CD4-positive, alpha-beta T cell (primary cell): Measurements from ENCODE around the gene SUN2. TPM values are rescaled to one million over a fixed set of nuclear protein-coding genes. Genes with fewer than 3 reads are reported as not detected.

Experiments used
- ATAC-seq: fragments of 200-7000 bp; cut with Tn5 transposase; one replicate; pipeline ENCODE4 v1.10.0; 2022; ENCODE audit warnings: mild to moderate bottlenecking; ENCODE audit not compliant: poor library complexity
- CTCF ChIA-PET: fragments of 350-600 bp; sonication (Branson Sonifier 250); formaldehyde crosslinking; loops from one replicate; lab custom pipeline; 2021; ENCODE audit warnings: antibody characterized with exemption, inconsistent platforms; lab: Charles Lee
- POLR2A ChIA-PET: fragments of 350-600 bp; sonication (Branson Sonifier 250); formaldehyde crosslinking; loops from one replicate; lab custom pipeline; 2021; ENCODE audit warnings: antibody characterized with exemption, inconsistent platforms; lab: Charles Lee
- DNase-seq, 14 experiments: peaks; one replicate each; pipeline ENCODE4 v3.0.0-alpha.2; 2013 to 2020; ENCODE audit warnings: mixed read lengths in 2 of 14
- H3K27ac ChIP-seq, 2 donors: one replicate each; pipeline versions ENCODE4 v1.5.1 to v1.7.0; 2013; ENCODE audit warnings: low read length in 2 of 2, low read depth in 1 of 2, mild to moderate bottlenecking in 1 of 2
- H3K27me3 ChIP-seq, 2 experiments: 1 replicate in 1 of 2; 2 replicates in 1 of 2; pipeline versions ENCODE4 v1.6.1 to v1.7.0; 2013; ENCODE audit warnings: low read length in 2 of 2, control low read depth in 1 of 2, mild to moderate bottlenecking in 1 of 2, moderate library complexity in 1 of 2; ENCODE audit not compliant: insufficient read depth in 2 of 2, control insufficient read depth in 1 of 2
- H3K36me3 ChIP-seq: one replicate; pipeline ENCODE4 v1.6.1; 2013; ENCODE audit warnings: low read length, control low read depth; ENCODE audit not compliant: insufficient read depth
- H3K4me1 ChIP-seq: one replicate; pipeline ENCODE4 v1.6.1; 2013; ENCODE audit warnings: low read length, control low read depth; ENCODE audit not compliant: insufficient read depth
- H3K4me3 ChIP-seq: one replicate; pipeline ENCODE4 v1.5.1; 2013; ENCODE audit warnings: mild to moderate bottlenecking, low read length, moderate library complexity
- H3K9me3 ChIP-seq, 2 experiments: 1 replicate in 1 of 2; 2 replicates in 1 of 2; pipeline versions ENCODE4 v1.6.1 to v1.7.0; 2013; ENCODE audit warnings: low read length in 2 of 2, mild to moderate bottlenecking in 2 of 2, control low read depth in 1 of 2, moderate library complexity in 1 of 2; ENCODE audit not compliant: control insufficient read depth in 1 of 2, insufficient read depth in 1 of 2
- H3K27ac Mint-ChIP-seq: one replicate; pipeline ENCODE4 v1.8.0; 2020; ENCODE audit warnings: mixed read lengths
- H3K27me3 Mint-ChIP-seq: one replicate; pipeline ENCODE4 v1.8.0; 2021; ENCODE audit warnings: mixed read lengths
- H3K36me3 Mint-ChIP-seq: one replicate; pipeline ENCODE4 v1.8.0; 2021; ENCODE audit warnings: low read depth, mixed read lengths
- H3K4me1 Mint-ChIP-seq: one replicate; pipeline ENCODE4 v1.8.0; 2021; ENCODE audit warnings: low read depth, mixed read lengths
- H3K4me3 Mint-ChIP-seq: one replicate; pipeline ENCODE4 v1.8.0; 2020; ENCODE audit warnings: mild to moderate bottlenecking, mixed read lengths
- H3K9me3 Mint-ChIP-seq: one replicate; pipeline ENCODE4 v1.8.0; 2020; ENCODE audit warnings: mixed read lengths
- intact Hi-C, 2 experiments: fragments of 100-400 bp; cut with DNase I in 1 of 2; cut with micrococcal nuclease in 1 of 2; formaldehyde crosslinking; loops; one replicate each; pipeline versions ENCODE4 v1.15.1 to v1.9.0; 2023 to 2025; cut with DNase I, micrococcal nuclease
- total RNA-seq, 174 experiments: library from RNA in 2 of 174; stranded (reverse) in 2 of 174; gene quantifications; one replicate each; pipeline ENCODE4 v1.2.3 and lab custom pipeline; 2021 to 2026
- TF ChIP-seq, protein P1 (sequence below): fragments of 200-600 bp; IDR thresholded peaks from one replicate; pipeline ENCODE4 v1.8.0; 2022; ENCODE audit warnings: antibody characterized with exemption, mild to moderate bottlenecking

SUN2 gene
- total RNA-seq, 2 experiments from 2014 or later, result 440 to 453 TPM

DNA sequence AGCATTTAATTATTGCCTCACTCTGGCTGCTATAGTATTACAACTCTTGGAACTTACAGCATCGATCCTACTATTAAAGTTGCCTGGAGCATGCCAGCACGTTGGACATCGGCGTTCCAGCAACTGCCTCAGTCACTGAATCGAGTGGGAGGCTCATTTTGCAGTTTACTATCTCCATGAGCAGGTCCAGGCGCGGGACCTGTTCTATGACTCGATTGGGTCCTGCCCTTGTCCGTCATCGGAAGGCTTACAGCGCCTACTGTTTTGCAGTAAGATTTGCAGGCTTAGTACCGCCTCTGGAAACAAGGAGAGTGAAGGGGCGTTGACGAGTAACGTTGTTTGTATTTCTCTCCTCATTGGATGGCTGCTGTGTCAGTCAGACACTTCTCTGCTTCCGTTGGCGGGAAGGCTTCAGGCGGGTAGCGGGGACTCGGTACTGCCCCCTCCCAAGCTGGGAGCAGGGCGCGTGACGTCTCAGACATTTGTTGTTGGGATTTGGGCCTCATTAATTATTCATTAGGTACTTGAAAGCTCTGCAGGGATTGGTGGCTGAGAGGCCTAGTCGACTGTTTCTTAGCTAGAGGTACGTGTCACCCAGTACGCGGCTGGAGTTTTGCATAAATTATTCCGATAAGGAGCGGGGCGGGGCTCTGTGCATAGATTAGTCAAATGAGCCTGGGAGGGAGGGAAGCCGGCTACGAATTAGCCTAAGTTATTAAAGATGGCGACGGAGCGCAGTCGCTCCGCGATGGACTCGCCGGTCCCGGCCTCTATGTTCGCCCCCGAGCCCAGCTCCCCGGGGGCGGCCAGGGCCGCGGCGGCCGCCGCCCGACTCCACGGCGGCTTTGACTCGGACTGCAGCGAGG lies 50.3 kb downstream of the SUN2 start, which contains the start of gene GTPBP1:
TSS of gene GTPBP1 (plus strand) at position 710 of the 866 bp plus-strand sequence. CDS start at position 722, 12 bp downstream.
- TF ChIP-seq, protein P1, sequence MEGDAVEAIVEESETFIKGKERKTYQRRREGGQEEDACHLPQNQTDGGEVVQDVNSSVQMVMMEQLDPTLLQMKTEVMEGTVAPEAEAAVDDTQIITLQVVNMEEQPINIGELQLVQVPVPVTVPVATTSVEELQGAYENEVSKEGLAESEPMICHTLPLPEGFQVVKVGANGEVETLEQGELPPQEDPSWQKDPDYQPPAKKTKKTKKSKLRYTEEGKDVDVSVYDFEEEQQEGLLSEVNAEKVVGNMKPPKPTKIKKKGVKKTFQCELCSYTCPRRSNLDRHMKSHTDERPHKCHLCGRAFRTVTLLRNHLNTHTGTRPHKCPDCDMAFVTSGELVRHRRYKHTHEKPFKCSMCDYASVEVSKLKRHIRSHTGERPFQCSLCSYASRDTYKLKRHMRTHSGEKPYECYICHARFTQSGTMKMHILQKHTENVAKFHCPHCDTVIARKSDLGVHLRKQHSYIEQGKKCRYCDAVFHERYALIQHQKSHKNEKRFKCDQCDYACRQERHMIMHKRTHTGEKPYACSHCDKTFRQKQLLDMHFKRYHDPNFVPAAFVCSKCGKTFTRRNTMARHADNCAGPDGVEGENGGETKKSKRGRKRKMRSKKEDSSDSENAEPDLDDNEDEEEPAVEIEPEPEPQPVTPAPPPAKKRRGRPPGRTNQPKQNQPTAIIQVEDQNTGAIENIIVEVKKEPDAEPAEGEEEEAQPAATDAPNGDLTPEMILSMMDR, result peak; percentile 22
- ATAC-seq (peak; percentile 78), DNase-seq (peak; percentile 88 to 100 (median 95))
- Mint-ChIP-seq H3K27me3 (peaks cover 5% of the 10 kb centered on the region), H3K36me3 (peaks cover 39% of the 10 kb centered on the region), H3K4me3 (peak within 1 kb of the TSS; percentile 93), H3K27ac (peak within 1 kb of the TSS; percentile 93), H3K9me3 (no peaks in the 10 kb centered on the region), H3K4me1 (peaks cover 66% of the 10 kb centered on the region)
- intact Hi-C loops, result loop anchor here (1.0 to 5.0 kb wide), 4 partner anchors 46 to 87 kb away; partner anchors contain the start of genes CBY1 (in 1 of the 2), DNAL4 (in 1 of the 2), FAM227A (in 1 of the 2) and SUN2 (in 1 of the 2)
- Histone ChIP-seq H3K9me3 (no peaks in the 10 kb centered on the region), H3K4me3 (peak within 1 kb of the TSS; percentile 96), H3K27me3 (no peaks in the 10 kb centered on the region), H3K4me1 (peaks cover 54% of the 10 kb centered on the region), H3K27ac (peak within 1 kb of the TSS; percentile 70 to 80), H3K36me3 (peaks cover 13% of the 10 kb centered on the region)
- POLR2A ChIA-PET, result interaction anchor here (0.6 to 6.3 kb wide), 24 partner anchors 9 to 1339 kb away, joined by 3 to 97 read pairs (median 6); partner anchors contain the start of genes CBX6, CBX7, CBY1 and FAM227A
- CTCF ChIA-PET, result interaction anchor here (0.8 to 3.4 kb wide), 4 partner anchors 9 to 28 kb away, joined by 3 to 27 read pairs (median 4); partner anchors contain the start of gene TOMM22

DNA sequence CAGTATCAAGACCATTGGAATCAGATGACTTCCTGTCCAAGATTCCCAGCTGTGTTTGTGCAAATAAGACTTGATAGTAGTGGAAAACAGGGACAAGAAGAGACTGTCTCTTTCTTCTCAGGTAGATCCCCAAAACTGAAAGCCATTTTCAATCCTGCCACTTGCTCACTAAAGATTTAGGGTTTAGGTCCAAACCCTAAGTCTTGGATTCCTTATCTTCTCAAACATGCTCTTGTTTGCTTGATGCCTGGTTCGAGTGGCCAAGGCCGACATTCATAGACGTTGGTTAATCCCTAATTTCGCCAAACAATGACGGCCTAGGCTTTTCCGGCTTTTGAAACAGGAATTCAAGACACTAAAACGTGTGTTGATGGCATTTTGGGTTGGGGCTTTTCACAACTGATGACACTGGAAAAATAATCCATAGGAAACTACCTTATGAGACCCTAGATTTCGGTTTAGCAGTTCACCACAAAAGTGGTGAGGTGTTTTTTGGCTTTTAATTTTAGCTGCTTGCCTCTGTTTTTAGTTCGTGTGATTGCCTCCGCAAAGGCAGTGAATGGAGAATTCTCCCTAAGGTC lies 51.1 kb downstream of the SUN2 start:
- H3K4me1 ChIP-seq, result peaks cover 58% of the 10 kb centered on the region

More for the DNA sequence above, 51.1 kb downstream of the SUN2 start:
- Mint-ChIP-seq H3K4me3 (peak overlapping the region; percentile 88), H3K9me3 (no peaks in the 10 kb centered on the region), H3K27ac (peak overlapping the region; percentile 93), H3K4me1 (peaks cover 66% of the 10 kb centered on the region), H3K36me3 (peaks cover 41% of the 10 kb centered on the region), H3K27me3 (peaks cover 5% of the 10 kb centered on the region)
- Histone ChIP-seq H3K9me3 (no peaks in the 10 kb centered on the region), H3K27me3 (no peaks in the 10 kb centered on the region), H3K27ac (peak overlapping the region; percentile 32 to 67), H3K4me3 (peak overlapping the region; percentile 49), H3K36me3 (peaks cover 6% of the 10 kb centered on the region)
- DNase-seq (no peak), ATAC-seq (no peak)
- TF ChIP-seq, protein P1, result no peak
- intact Hi-C loops, result loop anchor here (1.0 to 5.0 kb wide), 4 partner anchors 47 to 387 kb away; partner anchors contain the start of genes CBY1 (in 1 of the 2), CSNK1E (in 1 of the 2), DNAL4 (in 1 of the 2) and FAM227A (in 1 of the 2)
- ChIA-PET POLR2A (interaction anchor here (0.7 to 6.3 kb wide), 11 partner anchors 8 to 652 kb away, joined by 3 to 97 read pairs (median 16); partner anchors contain the start of genes SUN2 and TOMM22), CTCF (no interaction called here)
